BJ (cell line): ENCODE results near the gene KLHL7. TPM values are rescaled to one million over a fixed set of nuclear protein-coding genes. Genes with fewer than 3 reads are reported as not detected.

Experiments
- CTCF ChIA-PET: fragments of 350-600 bp; formaldehyde crosslinking; extraction: SDS; loops from one replicate; lab custom pipeline; 2021; ENCODE audit warnings: antibody characterized with exemption, inconsistent platforms; lab: Yijun Ruan, JAX
- POLR2A ChIA-PET: fragments of 300-600 bp; sonication (Branson Sonifier 250); formaldehyde crosslinking; extraction: SDS; loops from one replicate; lab custom pipeline; 2021; ENCODE audit warnings: antibody characterized with exemption; lab: Charles Lee
- DNase-seq: peaks from one replicate; pipeline ENCODE4 v3.0.0-alpha.2; 2011; ENCODE audit warnings: low read depth
- H3K27me3 ChIP-seq: 2 replicates; pipeline ENCODE4 v1.6.0; 2011; ENCODE audit warnings: low read length; ENCODE audit not compliant: control insufficient read depth, insufficient read depth
- H3K36me3 ChIP-seq: 2 replicates; pipeline ENCODE4 v1.5.1; 2011; ENCODE audit warnings: low read length; ENCODE audit not compliant: control insufficient read depth, insufficient read depth
- H3K4me3 ChIP-seq: 2 replicates; pipeline ENCODE4 v1.5.1; 2011; ENCODE audit warnings: low read depth, mild to moderate bottlenecking, control low read depth, low read length
- CTCF ChIP-seq: IDR thresholded peaks from 2 replicates; pipeline ENCODE4 v1.5.1; 2011; ENCODE audit warnings: low read depth, mild to moderate bottlenecking, control low read depth, inconsistent platforms, low read length, moderate library complexity; ENCODE audit not compliant: insufficient read depth
- polyA plus RNA-seq: library from polyadenylated mRNA; depleted of rRNA; stranded (reverse); fragments of >200 nt; gene quantifications from 2 replicates; pipeline ENCODE4 v1.2.3, GENCODE V29; 2011

KLHL7 gene
- polyA plus RNA-seq, 1 experiment = 14.8 TPM

GRCh38 chr7:23098460-23098859 lies 7.1 kb upstream of the KLHL7 start:
- H3K27me3 ChIP-seq = no peaks in the 10 kb centered on the region
- DNase-seq = no peak
- H3K36me3 ChIP-seq = no peaks in the 10 kb centered on the region
- CTCF ChIA-PET = interaction anchor here (0.8 to 1.5 kb wide), 3 partner anchors 8 to 538 kb away, joined by 3 read pairs; no protein-coding TSS in a partner anchor
- POLR2A ChIA-PET = no interaction called here
- no peak for TF ChIP-seq CTCF
- H3K4me3 ChIP-seq = no peak overlapping the region

- Histone ChIP-seq H3K36me3 (no peaks in the 10 kb centered on the region), H3K4me3 (no peak overlapping the region), H3K27me3 (no peaks in the 10 kb centered on the region)
- POLR2A ChIA-PET = no interaction called here
- no peak for DNase-seq
- CTCF ChIA-PET = interaction anchor here (1.0 to 3.1 kb wide), 2 partner anchors 9 to 16 kb away, joined by 3 to 7 read pairs; no protein-coding TSS in a partner anchor
- TF ChIP-seq CTCF = no peak
Measured at GRCh38 chr7:23100697-23101096, 4.9 kb upstream of the KLHL7 start.

- CTCF ChIA-PET = interaction anchor here (0.9 to 2.3 kb wide), 2 partner anchors 9 to 16 kb away, joined by 3 to 12 read pairs; no protein-coding TSS in a partner anchor
- TF ChIP-seq CTCF = no peak
- Histone ChIP-seq H3K36me3 (no peaks in the 10 kb centered on the region), H3K4me3 (peak overlapping the region; percentile 94), H3K27me3 (no peaks in the 10 kb centered on the region)
- DNase-seq = no peak
- POLR2A ChIA-PET = no interaction called here
Measured at GRCh38 chr7:23105086-23105643, 420 bp upstream of the KLHL7 start.

GRCh38 chr7:23106057-23106822 lies 655 bp downstream of the KLHL7 start:
- TF ChIP-seq CTCF = peak; percentile 30; the same call in 1 of the 2 replicates
- ChIA-PET POLR2A (interaction anchor here (0.6 to 0.7 kb wide), 3 partner anchors 9 to 1194 kb away, joined by 3 read pairs; partner anchors contain the start of gene TOMM7), CTCF (interaction anchor here (0.9 to 2.3 kb wide), 7 partner anchors 8 to 79 kb away, joined by 3 to 12 read pairs (median 5); no protein-coding TSS in a partner anchor)
- Histone ChIP-seq H3K27me3 (no peaks in the 10 kb centered on the region), H3K36me3 (no peaks in the 10 kb centered on the region), H3K4me3 (peak overlapping the region; percentile 94)
- DNase-seq = no peak
